Osteocyte (in vitro differentiated cells): Measurements from ENCODE around the gene WAC. TPM values are rescaled to one million over a fixed set of nuclear protein-coding genes. Genes with fewer than 3 reads are reported as not detected.

Experiments used
- DNase-seq: peaks from one replicate; pipeline ENCODE4 v3.0.0; 2021; ENCODE audit warnings: mixed read lengths; ENCODE audit not compliant: unreplicated experiment; ENCODE audit errors: extremely low spot score
- H3K27ac Mint-ChIP-seq: one replicate; pipeline ENCODE4 v1.8.0; 2021; ENCODE audit warnings: mild to moderate bottlenecking, mixed read lengths; ENCODE audit not compliant: unreplicated experiment
- H3K27me3 Mint-ChIP-seq: one replicate; pipeline ENCODE4 v1.8.0; 2021; ENCODE audit warnings: mixed read lengths; ENCODE audit not compliant: unreplicated experiment
- H3K36me3 Mint-ChIP-seq: one replicate; pipeline ENCODE4 v1.8.0; 2021; ENCODE audit warnings: mixed read lengths; ENCODE audit not compliant: unreplicated experiment
- H3K4me1 Mint-ChIP-seq: one replicate; pipeline ENCODE4 v1.8.0; 2021; ENCODE audit warnings: mixed read lengths; ENCODE audit not compliant: unreplicated experiment
- H3K4me3 Mint-ChIP-seq: one replicate; pipeline ENCODE4 v1.8.0; 2021; ENCODE audit warnings: mild to moderate bottlenecking, moderate library complexity, mixed read lengths; ENCODE audit not compliant: unreplicated experiment
- H3K9me3 Mint-ChIP-seq: one replicate; pipeline ENCODE4 v1.8.0; 2021; ENCODE audit warnings: mixed read lengths; ENCODE audit not compliant: unreplicated experiment
- CTCF ChIP-seq: fragments of 200-600 bp; sonication (generic); IDR thresholded peaks from 2 replicates; pipeline ENCODE4 v1.5.0; 2021; ENCODE audit warnings: antibody characterized with exemption, mild to moderate bottlenecking, moderate library complexity
- total RNA-seq: library from RNA; stranded (reverse); gene quantifications from 2 replicates; pipeline ENCODE4 v1.2.1, GENCODE V29; 2021

Gene WAC
- total RNA-seq, 1 donor from 2014 or later: 110 TPM

DNA sequence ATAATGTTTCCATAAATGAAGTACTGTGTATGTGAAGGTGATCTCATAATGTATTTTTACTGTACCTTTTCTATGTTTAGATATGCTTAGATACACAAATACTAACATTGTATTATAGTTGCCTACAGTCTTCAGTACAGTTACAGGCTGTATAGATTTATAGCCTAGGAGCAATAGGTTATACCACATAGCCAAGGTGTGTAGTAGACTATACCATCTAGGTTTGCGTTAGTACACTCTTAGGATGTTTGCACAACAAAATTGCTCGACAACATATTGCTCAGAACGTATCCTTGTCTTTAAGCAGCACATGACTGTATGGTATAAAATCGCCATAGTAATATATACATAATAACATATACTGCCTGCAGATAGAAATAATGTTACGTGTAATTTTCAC is 42.9 kb downstream of the WAC start:
- H3K27ac Mint-ChIP-seq: no peak overlapping the region
- H3K4me3 Mint-ChIP-seq: no peak overlapping the region
- H3K36me3 Mint-ChIP-seq: peaks cover 9% of the 10 kb centered on the region
- H3K27me3 Mint-ChIP-seq: no peaks in the 10 kb centered on the region
- H3K9me3 Mint-ChIP-seq: no peaks in the 10 kb centered on the region
- no peak for DNase-seq
- no peak for TF ChIP-seq CTCF
- H3K4me1 Mint-ChIP-seq: peaks cover 35% of the 10 kb centered on the region

DNA sequence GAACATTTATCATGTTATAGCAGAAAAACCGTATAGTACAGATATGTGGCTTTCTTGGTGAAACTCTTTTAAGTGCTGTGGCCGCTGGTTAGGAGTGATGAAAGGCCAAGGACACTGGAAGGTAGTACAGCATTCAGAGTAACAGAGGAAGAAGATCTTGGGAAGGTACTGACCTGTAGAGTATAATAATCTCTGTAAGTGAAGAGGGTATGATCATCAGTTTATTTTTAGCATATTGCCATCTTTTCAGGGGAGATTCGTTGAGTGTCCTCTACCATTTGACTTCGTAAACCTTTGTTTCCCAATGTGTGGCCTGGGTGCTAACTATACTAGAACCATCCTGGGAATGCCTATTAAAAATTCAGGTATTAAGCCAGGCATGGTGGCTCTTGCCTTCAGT is 44.6 kb downstream of the WAC start:
- DNase-seq: no peak
- Mint-ChIP-seq H3K4me1 (peaks cover 34% of the 10 kb centered on the region), H3K27me3 (no peaks in the 10 kb centered on the region), H3K36me3 (peaks cover 12% of the 10 kb centered on the region), H3K4me3 (no peak overlapping the region), H3K9me3 (no peaks in the 10 kb centered on the region), H3K27ac (no peak overlapping the region)
- TF ChIP-seq CTCF: no peak

DNA sequence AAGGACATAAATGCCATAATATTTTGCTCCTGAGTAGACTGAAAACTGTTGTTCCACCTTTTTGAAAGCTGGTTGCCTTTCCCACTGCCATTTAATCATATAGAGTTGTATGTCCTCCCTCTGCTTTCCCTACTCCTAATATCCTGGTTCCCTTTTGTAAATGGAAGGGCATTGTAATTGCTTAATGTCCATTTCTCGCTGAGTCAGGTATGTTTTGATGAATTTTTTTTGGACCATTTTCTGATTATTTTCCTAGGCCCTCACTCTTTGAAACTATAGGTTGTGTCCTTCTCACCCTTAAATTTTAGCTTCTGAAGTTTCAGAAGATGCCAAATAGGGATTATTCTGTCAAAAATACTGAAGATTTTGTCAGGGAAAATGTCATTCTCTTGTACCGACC is 45.5 kb downstream of the WAC start:
- H3K4me1 Mint-ChIP-seq: peaks cover 30% of the 10 kb centered on the region
- no peak for DNase-seq
- no peak overlapping the region for H3K4me3 Mint-ChIP-seq
- H3K27me3 Mint-ChIP-seq: no peaks in the 10 kb centered on the region
- H3K9me3 Mint-ChIP-seq: no peaks in the 10 kb centered on the region
- no peak overlapping the region for H3K27ac Mint-ChIP-seq
- H3K36me3 Mint-ChIP-seq: peaks cover 18% of the 10 kb centered on the region
- TF ChIP-seq CTCF: no peak

DNA sequence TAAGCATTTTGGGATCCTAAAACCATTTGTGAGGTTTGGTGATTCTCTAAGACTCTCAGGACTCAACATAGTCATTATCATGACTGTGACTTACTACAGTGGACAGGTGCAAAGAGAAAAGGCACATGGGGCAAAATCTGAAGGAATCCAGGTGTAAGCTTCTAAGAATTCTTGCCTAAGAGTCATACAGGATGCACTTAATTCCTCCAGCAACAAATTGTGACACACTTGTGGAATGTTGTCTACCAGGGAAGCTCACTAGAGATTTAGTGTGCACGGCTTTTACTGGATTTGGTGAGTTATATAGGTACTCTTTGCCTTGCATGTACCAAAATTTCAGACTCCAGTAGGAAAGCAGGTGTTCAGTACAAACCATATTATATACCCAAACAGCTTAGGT is 47.9 kb downstream of the WAC start:
- DNase-seq: no peak
- Mint-ChIP-seq H3K9me3 (no peaks in the 10 kb centered on the region), H3K4me3 (no peak overlapping the region), H3K27ac (no peak overlapping the region), H3K36me3 (peaks cover 30% of the 10 kb centered on the region), H3K4me1 (peaks cover 20% of the 10 kb centered on the region), H3K27me3 (no peaks in the 10 kb centered on the region)
- TF ChIP-seq CTCF: no peak

- no peak for TF ChIP-seq CTCF
- H3K27me3 Mint-ChIP-seq: no peaks in the 10 kb centered on the region
- no peak for DNase-seq
- H3K27ac Mint-ChIP-seq: no peak overlapping the region
- no peaks in the 10 kb centered on the region for H3K9me3 Mint-ChIP-seq
- H3K4me3 Mint-ChIP-seq: no peak overlapping the region
- H3K36me3 Mint-ChIP-seq: peaks cover 33% of the 10 kb centered on the region
- H3K4me1 Mint-ChIP-seq: peaks cover 23% of the 10 kb centered on the region
These were observed 49.0 kb downstream of the WAC start for GRCh38 chr10:28581916-28582315.
